ENCODE data around the gene NPC1L1. TPM values are rescaled to one million over a fixed set of nuclear protein-coding genes. Genes with fewer than 3 reads are reported as not detected.

Gene NPC1L1
- total RNA-seq, 1 experiment from 2014 or later, result not detected

DNA sequence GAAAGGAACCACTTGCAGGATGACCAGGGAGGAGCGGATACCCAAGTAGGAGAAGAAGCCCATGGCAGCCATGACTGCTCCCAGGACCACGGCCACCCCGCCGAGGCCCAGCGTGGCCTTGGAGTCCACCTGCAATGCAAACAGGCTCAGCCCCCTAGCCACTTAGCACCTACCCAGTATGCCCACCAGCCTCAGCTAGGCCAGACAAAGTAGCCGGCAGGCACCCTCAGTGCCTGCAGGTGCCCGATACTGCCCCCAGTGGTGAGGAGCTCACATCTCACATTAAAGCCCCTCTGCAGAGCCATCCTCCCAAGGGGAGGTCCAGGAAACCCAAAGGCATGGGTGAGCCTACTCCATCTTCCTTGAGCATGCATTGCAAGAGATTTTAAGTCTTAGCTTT, 6.6 kb downstream of the NPC1L1 start:
- Histone ChIP-seq H3K27me3 (ENCODE audit: control insufficient read depth, insufficient read depth, low read length) (no peaks in the 10 kb centered on the region), H3K4me3 (ENCODE audit: insufficient read depth, low read depth, low read length) (no peak overlapping the region), H3K36me3 (replicated peaks; ENCODE audit: control insufficient read depth, insufficient read depth, low read length) (no peaks in the 10 kb centered on the region)
- DNase-seq, result peak; percentile 96

DNA sequence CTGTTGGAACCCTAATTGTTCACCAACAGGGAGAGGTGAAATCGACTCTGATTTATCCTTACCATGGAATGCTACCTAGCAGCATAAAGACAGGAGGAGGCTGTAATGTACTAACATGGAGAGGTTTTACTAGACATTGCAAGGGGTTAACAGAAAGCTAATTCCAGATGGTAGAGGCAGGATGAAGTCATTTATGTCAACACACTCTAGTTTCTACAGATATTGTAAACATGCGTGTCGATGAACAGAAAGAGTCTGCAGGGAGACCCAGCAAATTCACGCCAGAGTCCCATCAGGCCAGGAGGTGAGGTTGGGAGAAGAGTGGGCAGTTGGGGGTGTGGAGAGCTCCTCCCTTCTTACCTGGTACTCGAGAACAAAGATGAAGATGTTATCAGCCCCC, 7.0 kb downstream of the NPC1L1 start:
- no peak for DNase-seq

DNA sequence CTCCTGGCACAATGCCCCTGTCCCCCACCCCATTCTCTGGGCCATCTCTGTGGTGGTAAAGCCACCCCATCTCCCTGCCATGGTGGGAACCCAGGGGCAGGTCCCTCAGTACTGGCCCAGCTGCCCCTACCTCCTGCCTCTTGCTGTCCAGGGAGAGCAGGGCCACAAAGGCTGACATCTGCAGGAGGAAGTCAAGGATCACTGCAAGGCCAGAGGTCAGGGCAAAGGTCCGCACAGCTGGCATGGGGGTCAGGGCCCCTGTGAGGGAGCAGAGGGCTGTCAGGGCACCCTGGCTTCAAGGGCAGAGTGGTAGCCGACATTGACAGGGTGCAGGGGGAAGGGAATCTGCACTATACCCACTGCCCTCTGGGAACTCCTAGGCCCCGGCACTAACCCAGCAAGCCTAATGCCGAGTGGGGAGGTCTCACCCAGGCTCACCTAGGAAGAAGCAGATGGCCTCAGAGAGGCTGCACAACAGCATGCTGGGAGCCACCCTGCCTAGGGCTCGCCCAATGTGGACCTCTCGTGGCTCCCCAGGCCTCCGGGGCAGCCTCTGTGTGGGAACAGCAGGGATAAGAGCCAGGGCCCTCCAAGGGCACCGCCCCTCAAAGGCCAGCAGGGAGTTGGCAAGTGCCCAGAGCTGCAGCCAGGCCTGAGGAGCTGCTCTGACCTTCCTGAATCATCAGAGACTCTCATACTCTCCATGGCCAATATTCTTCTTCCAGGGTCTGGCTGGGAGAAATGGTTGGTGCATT, 7.7 kb downstream of the NPC1L1 start:
- Histone ChIP-seq H3K36me3 (replicated peaks; ENCODE audit: control insufficient read depth, insufficient read depth, low read length) (no peaks in the 10 kb centered on the region), H3K27me3 (ENCODE audit: control insufficient read depth, insufficient read depth, low read length) (no peaks in the 10 kb centered on the region), H3K4me3 (ENCODE audit: insufficient read depth, low read depth, low read length) (no peak overlapping the region)
- peak; percentile 39 for DNase-seq

More for the DNA sequence above, 7.0 kb downstream of the NPC1L1 start:
- Histone ChIP-seq H3K27me3 (ENCODE audit: control insufficient read depth, insufficient read depth, low read length) (no peaks in the 10 kb centered on the region), H3K4me3 (ENCODE audit: insufficient read depth, low read depth, low read length) (no peak overlapping the region), H3K36me3 (replicated peaks; ENCODE audit: control insufficient read depth, insufficient read depth, low read length) (no peaks in the 10 kb centered on the region)

DNA sequence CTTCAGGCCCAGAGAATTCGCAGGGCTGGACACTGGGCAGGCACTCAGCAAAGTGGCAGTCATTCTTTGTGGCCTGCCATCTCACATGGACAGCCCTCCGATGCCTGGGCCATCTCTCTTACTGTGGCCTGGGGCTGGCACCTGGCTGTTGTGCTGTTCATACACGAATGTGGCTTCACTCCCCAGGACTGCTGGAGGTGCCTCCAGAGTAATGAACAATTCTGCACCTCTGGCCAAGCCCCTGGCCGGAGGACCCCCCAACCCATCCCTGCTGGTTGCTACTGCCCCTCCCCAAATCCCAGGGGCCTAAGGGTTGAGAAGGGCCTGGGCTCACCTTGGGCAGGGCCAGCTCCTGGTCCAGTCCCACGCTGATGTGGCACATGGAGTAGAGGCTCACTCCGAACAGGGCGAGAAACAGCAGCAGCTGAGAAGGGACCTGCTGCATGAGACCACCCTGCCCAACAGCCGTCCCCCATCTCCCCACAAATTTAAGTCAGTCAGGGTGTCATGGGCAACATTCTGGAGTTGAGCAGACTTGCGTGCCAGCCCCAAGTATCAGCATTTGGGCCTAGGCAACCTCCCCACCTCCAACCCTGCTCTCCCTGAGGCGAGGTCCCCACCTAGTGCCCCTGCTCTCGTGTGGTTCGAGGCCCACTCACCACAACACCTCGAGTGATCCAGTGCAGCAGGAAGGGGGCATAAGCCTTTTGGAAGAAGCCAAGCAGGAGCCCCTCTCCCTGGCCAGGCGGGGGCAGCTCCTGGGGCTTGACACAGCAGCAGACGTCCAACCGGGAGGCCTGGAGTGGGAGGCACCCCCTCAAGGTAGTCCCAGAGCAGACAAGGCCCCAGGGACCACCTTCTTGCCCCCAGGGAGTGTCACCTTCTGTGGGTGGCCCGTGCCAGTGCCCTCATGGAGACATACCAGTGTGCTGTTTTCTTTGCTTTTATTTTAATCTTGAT, 9.4 kb downstream of the NPC1L1 start:
- H3K4me3 ChIP-seq (ENCODE audit: insufficient read depth, low read depth, low read length), result no peak overlapping the region
- no peaks in the 10 kb centered on the region for H3K36me3 ChIP-seq (replicated peaks; ENCODE audit: control insufficient read depth, insufficient read depth, low read length)
- DNase-seq, result peak; percentile 34
- no peaks in the 10 kb centered on the region for H3K27me3 ChIP-seq (ENCODE audit: control insufficient read depth, insufficient read depth, low read length)

DNA sequence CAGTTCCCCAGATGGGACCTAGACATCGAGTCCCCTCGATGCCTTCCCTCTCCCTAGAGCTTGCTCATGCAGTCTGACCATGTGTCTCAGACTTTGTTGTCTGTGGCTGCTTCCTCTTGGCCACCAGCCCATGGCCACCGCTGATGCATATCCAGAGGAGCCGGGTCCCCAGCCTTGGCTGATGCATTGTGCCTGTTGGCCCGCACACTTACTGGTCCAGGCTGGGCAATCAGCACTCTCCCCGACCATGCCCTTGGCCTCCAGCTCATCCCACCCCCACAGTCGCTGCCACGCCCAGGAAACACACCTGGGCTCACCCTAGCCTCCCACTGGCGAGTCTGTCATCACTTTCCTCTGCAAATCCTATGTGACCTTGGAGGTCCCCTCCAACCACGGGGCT, 10.1 kb downstream of the NPC1L1 start:
- peak; percentile 38 for DNase-seq
- Histone ChIP-seq H3K27me3 (ENCODE audit: control insufficient read depth, insufficient read depth, low read length) (no peaks in the 10 kb centered on the region), H3K36me3 (replicated peaks; ENCODE audit: control insufficient read depth, insufficient read depth, low read length) (no peaks in the 10 kb centered on the region)

DNA sequence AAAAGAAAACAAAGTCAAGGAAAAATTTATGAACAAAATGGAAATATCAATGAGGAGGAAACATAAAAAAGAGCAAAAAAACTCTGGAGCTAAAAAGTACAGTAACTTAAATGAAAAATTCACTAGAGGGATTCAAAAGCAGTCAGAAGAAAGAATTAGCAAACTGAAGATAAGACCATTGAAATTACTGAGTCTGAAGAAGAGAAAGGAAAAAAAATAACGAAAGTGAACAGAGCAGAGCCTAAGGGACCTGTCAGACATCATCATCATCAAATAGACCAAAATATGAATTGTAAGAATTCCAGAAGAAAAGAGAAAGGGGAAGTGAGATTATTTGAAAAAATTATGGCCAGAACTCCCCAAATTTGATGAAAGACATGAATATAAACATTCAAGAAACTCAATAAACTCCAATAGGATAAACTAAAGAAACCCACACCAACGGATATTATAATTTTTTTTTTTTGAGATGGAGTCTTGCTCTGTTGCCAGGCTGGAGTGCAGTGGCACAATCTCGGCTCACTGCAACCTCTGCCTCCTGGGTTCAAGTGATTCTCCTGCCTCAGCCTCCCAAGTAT, 16.2 kb downstream of the NPC1L1 start:
- Histone ChIP-seq H3K4me3 (ENCODE audit: insufficient read depth, low read depth, low read length) (no peak overlapping the region), H3K27me3 (ENCODE audit: control insufficient read depth, insufficient read depth, low read length) (no peaks in the 10 kb centered on the region), H3K36me3 (replicated peaks; ENCODE audit: control insufficient read depth, insufficient read depth, low read length) (no peaks in the 10 kb centered on the region)
- no peak for DNase-seq

More for the DNA sequence above, 10.1 kb downstream of the NPC1L1 start:
- no peak overlapping the region for H3K4me3 ChIP-seq (ENCODE audit: insufficient read depth, low read depth, low read length)

DNA sequence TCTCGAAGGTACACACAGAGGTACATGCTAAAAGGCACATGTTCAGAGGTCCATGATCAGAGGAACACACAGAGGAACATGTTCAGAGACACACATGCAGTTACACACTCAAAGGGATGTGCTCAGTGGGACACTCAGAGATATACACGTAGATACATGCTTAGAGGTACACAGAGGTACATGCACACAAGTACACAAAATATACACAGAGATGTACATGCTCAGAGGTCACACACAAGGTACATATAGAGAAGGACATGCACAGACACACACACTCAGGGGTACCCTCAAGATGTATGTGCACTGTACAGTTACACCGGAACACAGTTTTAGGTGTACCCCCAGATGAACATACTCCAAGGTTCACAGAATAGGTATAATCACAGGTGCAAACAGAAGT, 18.8 kb downstream of the NPC1L1 start:
- no peak for DNase-seq
- no peak overlapping the region for H3K4me3 ChIP-seq (ENCODE audit: insufficient read depth, low read depth, low read length)
- no peaks in the 10 kb centered on the region for H3K36me3 ChIP-seq (replicated peaks; ENCODE audit: control insufficient read depth, insufficient read depth, low read length)
- no peaks in the 10 kb centered on the region for H3K27me3 ChIP-seq (ENCODE audit: control insufficient read depth, insufficient read depth, low read length)

DNA sequence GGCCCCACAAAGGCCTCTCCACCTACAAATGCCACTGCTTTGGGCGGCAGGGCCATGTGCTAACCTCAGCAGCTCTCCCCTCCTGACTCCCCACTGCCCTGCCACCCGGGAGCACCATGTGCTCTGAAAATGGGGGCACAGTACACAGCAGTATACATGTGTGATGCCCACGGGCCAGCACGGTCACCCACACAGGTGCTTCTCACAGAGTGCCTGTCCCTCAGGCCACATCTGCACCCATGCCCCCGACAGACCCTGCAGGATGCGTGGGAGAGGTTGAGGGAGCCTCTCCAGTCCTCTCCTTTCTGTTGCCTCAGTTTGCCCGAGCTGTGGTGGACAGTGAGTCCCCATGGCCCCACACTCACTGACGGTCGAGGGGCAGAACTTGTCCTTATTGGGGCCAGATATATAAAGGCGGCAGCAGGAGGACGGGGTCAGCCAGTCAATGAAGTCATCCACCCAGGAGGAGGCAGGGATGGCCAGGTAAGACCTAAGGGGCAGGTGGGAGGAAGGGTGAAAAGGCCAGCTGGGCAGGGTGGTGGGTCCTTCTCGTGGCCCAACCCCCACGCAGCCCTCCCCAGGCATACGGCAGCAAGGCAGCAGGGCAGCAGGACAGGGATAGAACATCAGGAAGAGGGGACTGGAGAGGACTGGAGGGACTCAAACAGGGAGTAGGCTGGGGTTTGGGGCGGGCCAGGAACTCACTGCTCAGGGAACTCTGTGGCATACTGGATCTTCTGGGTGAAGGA, 19.6 kb downstream of the NPC1L1 start:
- no peak for DNase-seq
- H3K36me3 ChIP-seq (replicated peaks; ENCODE audit: control insufficient read depth, insufficient read depth, low read length), result no peaks in the 10 kb centered on the region
- H3K4me3 ChIP-seq (ENCODE audit: insufficient read depth, low read depth, low read length), result no peak overlapping the region
- H3K27me3 ChIP-seq (ENCODE audit: control insufficient read depth, insufficient read depth, low read length), result no peaks in the 10 kb centered on the region

DNA sequence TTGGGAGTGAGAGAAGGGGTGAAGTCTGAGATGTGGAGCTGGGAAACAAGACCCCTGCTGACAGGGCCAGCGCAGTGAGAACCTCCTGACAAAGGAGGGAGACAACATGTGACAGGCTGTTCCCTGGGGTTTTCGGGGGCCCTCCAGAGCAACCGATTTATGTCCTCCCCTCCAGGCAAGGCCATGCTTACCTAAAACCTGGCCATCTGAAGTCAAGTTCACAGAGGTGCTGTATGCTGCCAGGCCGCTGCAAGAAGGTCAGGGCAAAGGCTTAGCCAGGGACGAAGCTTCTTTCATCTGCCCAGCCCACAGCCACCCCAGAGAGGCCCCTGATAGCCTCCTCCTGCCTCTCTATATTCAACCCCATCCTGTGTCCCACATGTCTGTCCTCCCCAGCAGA, 20.6 kb downstream of the NPC1L1 start:
- Histone ChIP-seq H3K27me3 (ENCODE audit: control insufficient read depth, insufficient read depth, low read length) (no peaks in the 10 kb centered on the region), H3K4me3 (ENCODE audit: insufficient read depth, low read depth, low read length) (no peak overlapping the region), H3K36me3 (replicated peaks; ENCODE audit: control insufficient read depth, insufficient read depth, low read length) (no peaks in the 10 kb centered on the region)
- no peak for DNase-seq

DNA sequence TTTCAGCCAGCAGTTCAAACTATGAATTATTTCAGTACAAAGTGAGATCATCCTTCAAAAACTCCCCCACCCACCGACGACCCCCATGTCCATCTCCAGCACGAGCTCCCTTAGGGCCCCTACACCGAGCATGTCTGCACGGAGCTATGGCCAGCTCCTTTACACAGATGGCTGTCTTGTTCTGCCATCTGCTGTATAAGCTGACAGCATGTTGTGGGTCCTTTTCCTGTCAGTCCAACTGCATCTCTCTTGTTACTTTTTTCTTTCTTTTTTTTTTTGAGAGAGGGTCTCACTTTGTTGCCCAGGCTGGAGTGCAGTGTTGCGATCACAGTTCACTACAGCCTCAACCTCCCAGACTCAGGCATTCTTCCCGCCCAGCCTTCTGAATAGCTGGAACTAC, 21.6 kb downstream of the NPC1L1 start:
- no peak for DNase-seq
- Histone ChIP-seq H3K36me3 (replicated peaks; ENCODE audit: control insufficient read depth, insufficient read depth, low read length) (no peaks in the 10 kb centered on the region), H3K27me3 (ENCODE audit: control insufficient read depth, insufficient read depth, low read length) (no peaks in the 10 kb centered on the region), H3K4me3 (ENCODE audit: insufficient read depth, low read depth, low read length) (no peak overlapping the region)

DNA sequence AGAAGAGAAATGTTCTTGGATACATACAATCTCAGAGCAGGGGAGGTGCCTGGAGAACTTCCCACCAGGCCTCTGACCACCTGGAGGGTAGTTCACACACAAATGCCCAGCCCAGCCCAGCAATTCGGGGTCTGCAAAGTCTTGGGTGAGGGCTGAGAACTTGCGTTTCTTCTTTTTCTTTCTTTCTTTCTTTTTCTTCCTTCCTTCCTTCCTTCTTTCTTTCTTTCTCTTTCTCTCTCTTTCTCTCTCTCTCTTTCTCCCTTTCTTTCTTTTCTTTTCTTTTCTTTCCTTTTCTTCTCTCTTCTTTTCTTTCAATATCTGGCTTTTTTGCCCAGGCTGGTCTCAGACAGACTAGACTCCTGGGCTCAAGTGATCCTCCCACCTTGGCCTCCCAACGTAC, 22.4 kb downstream of the NPC1L1 start:
- H3K36me3 ChIP-seq (replicated peaks; ENCODE audit: control insufficient read depth, insufficient read depth, low read length), result no peaks in the 10 kb centered on the region
- no peaks in the 10 kb centered on the region for H3K27me3 ChIP-seq (ENCODE audit: control insufficient read depth, insufficient read depth, low read length)
- no peak overlapping the region for H3K4me3 ChIP-seq (ENCODE audit: insufficient read depth, low read depth, low read length)
- DNase-seq, result no peak

DNA sequence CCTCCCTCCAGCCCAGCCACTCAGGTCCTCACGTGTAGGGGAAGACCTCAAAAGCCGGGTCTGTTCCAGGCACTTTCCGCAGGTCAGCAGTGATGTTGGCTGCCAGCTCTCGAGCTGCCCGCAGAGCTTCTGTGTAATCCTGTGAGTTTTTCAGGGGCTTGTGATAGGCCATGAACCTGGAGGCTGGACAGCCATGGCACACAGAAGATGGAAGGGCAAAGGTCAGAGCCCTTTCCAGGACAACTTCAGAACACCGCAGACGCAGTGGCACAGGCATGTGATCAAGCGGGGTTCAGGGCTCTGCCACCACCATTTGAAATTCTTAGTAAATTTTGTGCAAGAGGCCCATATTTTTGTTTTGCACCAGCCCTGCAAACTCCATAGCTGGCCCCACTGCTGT, 24.0 kb downstream of the NPC1L1 start:
- no peak for DNase-seq
- Histone ChIP-seq H3K4me3 (ENCODE audit: insufficient read depth, low read depth, low read length) (no peak overlapping the region), H3K36me3 (replicated peaks; ENCODE audit: control insufficient read depth, insufficient read depth, low read length) (no peaks in the 10 kb centered on the region), H3K27me3 (ENCODE audit: control insufficient read depth, insufficient read depth, low read length) (no peaks in the 10 kb centered on the region)

DNA sequence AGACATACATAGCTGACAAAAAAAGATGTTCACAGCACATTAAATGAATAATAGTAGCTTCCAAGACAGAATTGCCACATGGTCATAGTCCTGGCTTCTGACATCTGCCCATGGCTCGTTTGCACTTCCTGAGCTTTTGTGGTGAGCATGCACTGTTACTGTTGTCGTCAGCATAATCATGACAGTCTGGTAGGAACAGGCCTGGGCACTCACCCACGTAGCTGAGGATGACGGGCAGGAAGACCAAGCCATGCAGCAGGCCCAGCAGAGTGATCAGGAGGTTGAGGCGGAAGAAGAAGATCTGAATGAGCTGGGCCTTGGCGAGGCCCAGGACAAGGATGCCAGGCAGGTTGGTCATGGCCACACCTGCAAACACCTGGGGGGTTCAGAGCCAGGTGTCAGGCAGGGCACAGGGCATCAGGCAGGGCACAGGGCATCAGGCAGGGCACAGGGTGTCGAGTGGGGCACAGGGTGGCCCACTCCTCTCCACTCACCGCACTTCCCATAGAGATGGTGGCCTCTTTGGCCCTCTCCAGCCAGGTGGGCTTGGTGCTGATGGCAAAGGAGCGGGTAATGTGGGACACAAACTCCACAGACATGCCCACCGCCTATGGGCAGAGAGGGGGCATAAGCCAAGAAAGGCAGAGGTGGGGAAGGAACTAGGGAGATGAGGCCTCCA, 25.4 kb downstream of the NPC1L1 start:
- Histone ChIP-seq H3K27me3 (ENCODE audit: control insufficient read depth, insufficient read depth, low read length) (no peaks in the 10 kb centered on the region), H3K4me3 (ENCODE audit: insufficient read depth, low read depth, low read length) (no peak overlapping the region), H3K36me3 (replicated peaks; ENCODE audit: control insufficient read depth, insufficient read depth, low read length) (no peaks in the 10 kb centered on the region)
- no peak for DNase-seq

DNA sequence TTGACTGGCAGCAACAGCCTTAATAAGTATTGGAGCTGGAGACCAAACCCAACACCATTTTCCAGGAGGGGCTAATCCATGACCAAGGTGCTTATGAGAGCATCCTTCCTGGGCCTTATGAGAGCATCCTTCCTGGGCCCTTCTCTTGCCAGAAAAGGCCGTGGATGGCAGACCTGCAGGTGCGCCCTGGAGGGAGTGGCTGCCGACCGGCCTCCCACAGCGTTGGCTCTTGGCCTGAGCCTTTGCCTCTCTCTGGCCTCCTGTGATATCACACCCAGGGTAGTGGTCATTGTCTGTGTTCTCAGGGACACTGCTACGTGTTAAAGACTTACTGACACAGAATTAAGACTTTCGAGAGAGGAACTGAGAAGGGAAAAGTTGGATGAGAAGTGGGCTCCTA, 28.4 kb downstream of the NPC1L1 start:
- H3K27me3 ChIP-seq (ENCODE audit: control insufficient read depth, insufficient read depth, low read length), result no peaks in the 10 kb centered on the region
- no peak overlapping the region for H3K4me3 ChIP-seq (ENCODE audit: insufficient read depth, low read depth, low read length)
- no peak for DNase-seq
- H3K36me3 ChIP-seq (replicated peaks; ENCODE audit: control insufficient read depth, insufficient read depth, low read length), result no peaks in the 10 kb centered on the region
